ENCODE measurements around the gene VSIG10. TPM values are rescaled to one million over a fixed set of nuclear protein-coding genes. Genes with fewer than 3 reads are reported as not detected.

The VSIG10 gene
- total RNA-seq, 1 experiment from 2014 or later: 56.2 TPM

GRCh38 chr12:118065380-118065779 is 38.4 kb downstream of the VSIG10 start:
- Histone ChIP-seq H3K27ac (ENCODE audit: low read length) (peak overlapping the region; percentile 97), H3K36me3 (ENCODE audit: control insufficient read depth, insufficient read depth, low read length) (no peaks in the 10 kb centered on the region; the same call in 1 of the 2 replicates), H3K4me1 (ENCODE audit: control insufficient read depth, insufficient read depth, low read length) (peaks cover 26% of the 10 kb centered on the region), H3K9me3 (ENCODE audit: control insufficient read depth, insufficient read depth, low read depth, low read length) (no peaks in the 10 kb centered on the region), H3K27me3 (ENCODE audit: control insufficient read depth, insufficient read depth, low read length) (no peaks in the 10 kb centered on the region), H3K4me3 (ENCODE audit: low read depth in 2 of 2, low read length in 2 of 2) (no peak overlapping the region)
- no TSS peak for BruUV-seq (replicated peaks)
- DNase-seq (ENCODE audit: low read depth, low spot score): no peak
- CTCF ChIA-PET: no interaction called here
- no peak; a peak in 1 of 4 replicates for TF ChIP-seq REST (IDR thresholded peaks at IDR 0.05; ENCODE audit: insufficient read depth in 1 of 2, low read depth in 2 of 2, low read length in 1 of 2)
- no peak for TF ChIP-seq SIN3A (IDR thresholded peaks at IDR 0.05; ENCODE audit: borderline replicate concordance, insufficient read depth, low read depth, low read length)
- TF ChIP-seq TCF7L2 (IDR thresholded peaks at IDR 0.05; ENCODE audit: low read depth, low read length): no peak
- no peak for TF ChIP-seq POLR2AphosphoS5 (IDR thresholded peaks at IDR 0.05; ENCODE audit: low read depth, low read length)
- TF ChIP-seq CTCF (IDR thresholded peaks at IDR 0.05): no peak
- intact Hi-C loops (cut with micrococcal nuclease; ENCODE audit: unreplicated experiment): no loop called here
- in situ Hi-C loops (cut with HindIII; ENCODE audit: low pct_unique_long_range_greater_than_20kb, low sequenced_read_pairs): no loop called here
- POLR2A ChIA-PET: interaction anchor here (0.8 kb wide), 1 partner anchor 48 kb away, joined by 8 read pairs; the partner anchor contains the start of gene RFC5
- no peak for ATAC-seq

- no peaks in the 10 kb centered on the region for H3K9me3 ChIP-seq (ENCODE audit: control insufficient read depth, insufficient read depth, low read depth, low read length)
- H3K4me3 ChIP-seq (ENCODE audit: low read depth in 2 of 2, low read length in 2 of 2): no peak overlapping the region
- in situ Hi-C loops (cut with HindIII; ENCODE audit: low pct_unique_long_range_greater_than_20kb, low sequenced_read_pairs): no loop called here
- H3K36me3 ChIP-seq (ENCODE audit: control insufficient read depth, insufficient read depth, low read length): no peaks in the 10 kb centered on the region; the same call in 1 of the 2 replicates
- H3K4me1 ChIP-seq (ENCODE audit: control insufficient read depth, insufficient read depth, low read length): peaks cover 27% of the 10 kb centered on the region
- CTCF ChIA-PET: interaction anchor here (1.3 kb wide), 1 partner anchor 10 kb away, joined by 4 read pairs; no protein-coding TSS in a partner anchor
- peak overlapping the region; percentile 97 for H3K27ac ChIP-seq (ENCODE audit: low read length)
- TF ChIP-seq SIN3A (IDR thresholded peaks at IDR 0.05; ENCODE audit: borderline replicate concordance, insufficient read depth, low read depth, low read length) (no peak), REST (IDR thresholded peaks at IDR 0.05; ENCODE audit: insufficient read depth in 1 of 2, low read depth in 2 of 2, low read length in 1 of 2) (no peak), POLR2AphosphoS5 (IDR thresholded peaks at IDR 0.05; ENCODE audit: low read depth, low read length) (no peak), CTCF (IDR thresholded peaks at IDR 0.05) (no peak; the same call in 1 of the 2 replicates), TCF7L2 (IDR thresholded peaks at IDR 0.05; ENCODE audit: low read depth, low read length) (no peak)
- intact Hi-C loops (cut with micrococcal nuclease; ENCODE audit: unreplicated experiment): no loop called here
- BruUV-seq (replicated peaks): no TSS peak
- ATAC-seq (no peak), DNase-seq (ENCODE audit: low read depth, low spot score) (no peak)
- POLR2A ChIA-PET: interaction anchor here (0.8 kb wide), 1 partner anchor 48 kb away, joined by 8 read pairs; the partner anchor contains the start of gene RFC5
- H3K27me3 ChIP-seq (ENCODE audit: control insufficient read depth, insufficient read depth, low read length): no peaks in the 10 kb centered on the region
Measured at GRCh38 chr12:118064608-118065007, 39.2 kb downstream of the VSIG10 start.

Data from Panc1 (cell line).